ENCODE measurements around the gene C12orf50.

GRCh38 chr12:87967871-87968270 is 61.3 kb downstream of the C12orf50 start:
- TF ChIP-seq POLR2AphosphoS5 (IDR thresholded peaks at IDR 0.05; ENCODE audit: low read depth, low read length) (no peak), REST (IDR thresholded peaks at IDR 0.05; ENCODE audit: insufficient read depth in 1 of 2, low read depth in 2 of 2, low read length in 2 of 2) (no peak)
